H9 (cell line): ENCODE data around the gene APOBEC3A. TPM values are rescaled to one million over a fixed set of nuclear protein-coding genes. Genes with fewer than 3 reads are reported as not detected.

Experiments
- DNase-seq: peaks from one replicate; pipeline ENCODE4 v3.0.0-alpha.2; 2017
- H2AFZ ChIP-seq: one replicate; pipeline ENCODE4 v1.6.1; 2013; ENCODE audit warnings: mild to moderate bottlenecking, low read length, control low read depth, moderate library complexity
- H2AK5ac ChIP-seq: 2 replicates; pipeline ENCODE4 v1.6.1; 2013; ENCODE audit warnings: low read length, control low read depth, mixed read lengths; ENCODE audit not compliant: insufficient read length
- H2BK120ac ChIP-seq: one replicate; pipeline ENCODE4 v1.6.1; 2013; ENCODE audit warnings: low read depth, mild to moderate bottlenecking, low read length, control low read depth, inconsistent platforms; ENCODE audit not compliant: poor library complexity, severe bottlenecking
- H2BK12ac ChIP-seq: 2 replicates; pipeline ENCODE4 v1.6.1; 2013; ENCODE audit warnings: low read length, control low read depth, mixed read lengths, low read depth; ENCODE audit not compliant: insufficient read length
- H2BK15ac ChIP-seq: 2 replicates; pipeline ENCODE4 v1.6.1; 2013; ENCODE audit warnings: low read depth, low read length, control low read depth
- H2BK20ac ChIP-seq: one replicate; pipeline ENCODE4 v1.6.1; 2013; ENCODE audit warnings: low read depth, mild to moderate bottlenecking, low read length, control low read depth, inconsistent platforms; ENCODE audit not compliant: poor library complexity, severe bottlenecking
- H2BK5ac ChIP-seq: 2 replicates; pipeline ENCODE4 v1.6.1; 2013; ENCODE audit warnings: low read length, control low read depth, mixed read lengths; ENCODE audit not compliant: insufficient read length
- H3K14ac ChIP-seq: 2 replicates; pipeline ENCODE4 v1.6.1; 2013; ENCODE audit warnings: low read length, control low read depth; ENCODE audit not compliant: insufficient read depth
- H3K18ac ChIP-seq: 2 replicates; pipeline ENCODE4 v1.6.1; 2013; ENCODE audit warnings: low read depth, mild to moderate bottlenecking, mixed read lengths, low read length, control low read depth; ENCODE audit not compliant: insufficient read length
- H3K23ac ChIP-seq: 2 replicates; pipeline ENCODE4 v1.6.1; 2013; ENCODE audit warnings: low read length, control low read depth, mixed read lengths, low read depth; ENCODE audit not compliant: insufficient read length
- H3K23me2 ChIP-seq: 2 replicates; pipeline ENCODE4 v1.6.1; 2013; ENCODE audit warnings: low read depth, mild to moderate bottlenecking, mixed read lengths, low read length, control low read depth; ENCODE audit not compliant: insufficient read length, poor library complexity, severe bottlenecking
- H3K27ac ChIP-seq: 2 replicates; pipeline ENCODE4 v1.5.1; 2013; ENCODE audit warnings: low read length, control low read depth, mixed read lengths, low read depth; ENCODE audit not compliant: insufficient read length
- H3K27me3 ChIP-seq: 2 replicates; pipeline ENCODE4 v1.6.1; 2013; ENCODE audit warnings: low read length, control low read depth, inconsistent platforms; ENCODE audit not compliant: insufficient read depth
- H3K4ac ChIP-seq: 2 replicates; pipeline ENCODE4 v1.6.1; 2013; ENCODE audit warnings: low read depth, mild to moderate bottlenecking, control low read depth, inconsistent platforms, low read length, moderate library complexity
- H3K4me1 ChIP-seq: 2 replicates; pipeline ENCODE4 v1.6.1; 2013; ENCODE audit warnings: low read length, control low read depth, inconsistent platforms; ENCODE audit not compliant: insufficient read depth
- H3K4me2 ChIP-seq: 2 replicates; pipeline ENCODE4 v1.6.1; 2013; ENCODE audit warnings: low read length, control low read depth, mixed read lengths; ENCODE audit not compliant: insufficient read length, insufficient read depth
- H3K56ac ChIP-seq: 2 replicates; pipeline ENCODE4 v1.6.1; 2013; ENCODE audit warnings: low read depth, mild to moderate bottlenecking, mixed read lengths, low read length, control low read depth; ENCODE audit not compliant: insufficient read length
- H3K79me1 ChIP-seq: 2 replicates; pipeline ENCODE4 v1.6.1; 2013; ENCODE audit warnings: low read depth, mild to moderate bottlenecking, moderate library complexity, low read length, control low read depth, inconsistent platforms; ENCODE audit not compliant: insufficient read depth, poor library complexity, severe bottlenecking
- H3K79me2 ChIP-seq: 2 replicates; pipeline ENCODE4 v1.6.1; 2013; ENCODE audit warnings: low read length, control low read depth, inconsistent platforms; ENCODE audit not compliant: insufficient read depth
- H3K9ac ChIP-seq: 2 replicates; pipeline ENCODE4 v1.6.1; 2013; ENCODE audit warnings: low read length, control low read depth, mixed read lengths; ENCODE audit not compliant: insufficient read length; ENCODE audit errors: extremely low read depth
- H3K9me3 ChIP-seq: one replicate; pipeline ENCODE4 v1.6.1; 2013; ENCODE audit warnings: low read depth, low read length, inconsistent platforms; ENCODE audit not compliant: control insufficient read depth
- H3T11ph ChIP-seq: one replicate; pipeline ENCODE4 v1.6.1; 2013; ENCODE audit warnings: mild to moderate bottlenecking, low read length, control low read depth, inconsistent platforms
- H4K20me1 ChIP-seq: one replicate; pipeline ENCODE4 v1.6.1; 2013; ENCODE audit not compliant: control insufficient read depth, insufficient read length, insufficient read depth
- H4K5ac ChIP-seq: 2 replicates; pipeline ENCODE4 v1.6.1; 2013; ENCODE audit warnings: low read depth, mild to moderate bottlenecking, mixed read lengths, low read length, control low read depth; ENCODE audit not compliant: insufficient read length
- H4K8ac ChIP-seq: replicated peaks from 2 replicates; pipeline ENCODE4 v1.6.1; 2013; ENCODE audit warnings: low read length, control low read depth, mixed read lengths, low read depth; ENCODE audit not compliant: insufficient read length
- H4K91ac ChIP-seq: 2 replicates; pipeline ENCODE4 v1.6.1; 2013; ENCODE audit warnings: low read depth, mild to moderate bottlenecking, moderate library complexity, mixed read lengths, low read length, control low read depth; ENCODE audit not compliant: insufficient read length
- H3K27ac Mint-ChIP-seq, 3 experiments: 2 replicates in 2 of 3; 3 replicates in 1 of 3; pipeline ENCODE4 v1.8.0; 2020 to 2021; ENCODE audit warnings: mixed read lengths in 3 of 3, mild to moderate bottlenecking in 1 of 3, moderate library complexity in 1 of 3
- H3K27me3 Mint-ChIP-seq: 2 replicates; pipeline ENCODE4 v1.8.0; 2021; ENCODE audit warnings: low read depth, mild to moderate bottlenecking, moderate library complexity, mixed read lengths
- H3K36me3 Mint-ChIP-seq, 3 experiments: 2 replicates in 2 of 3; 3 replicates in 1 of 3; pipeline ENCODE4 v1.8.0; 2020 to 2021; ENCODE audit warnings: low read depth in 3 of 3, mixed read lengths in 3 of 3; ENCODE audit not compliant: insufficient read depth in 1 of 3
- H3K4me1 Mint-ChIP-seq, 2 experiments: 2 replicates each; pipeline ENCODE4 v1.8.0; 2020; ENCODE audit warnings: mixed read lengths in 2 of 2
- H3K4me3 Mint-ChIP-seq, 2 experiments: 2 replicates in 1 of 2; 3 replicates in 1 of 2; pipeline ENCODE4 v1.8.0; 2020 to 2021; ENCODE audit warnings: mild to moderate bottlenecking in 2 of 2, mixed read lengths in 2 of 2, moderate library complexity in 1 of 2
- H3K9me3 Mint-ChIP-seq, 2 experiments: 2 replicates in 1 of 2; 3 replicates in 1 of 2; pipeline ENCODE4 v1.8.0; 2020; ENCODE audit warnings: mild to moderate bottlenecking in 2 of 2, mixed read lengths in 2 of 2, moderate library complexity in 1 of 2
- WGBS: extraction: QIAGEN DNeasy Blood & Tissue Kit; methylation state at CpG from one replicate; pipeline ENCODE4 v1.1.7; 2013; ENCODE audit warnings: missing lambda C conversion rate, low lambda C conversion rate, mixed read lengths; ENCODE audit not compliant: insufficient read length; ENCODE audit errors: extremely low coverage; 5-methylcytosine and 5-hydroxymethylcytosine counted together
- total RNA-seq: library from RNA; stranded (reverse); gene quantifications from 2 replicates; pipeline ENCODE4 v1.2.1, GENCODE V29; 2021
- TF ChIP-seq, protein P1 (sequence below): fragments of 200-600 bp; sonication (generic); conservative IDR thresholded peaks from 3 replicates; pipeline ENCODE4 v1.8.0; 2021; ENCODE audit warnings: antibody characterized with exemption, mild to moderate bottlenecking

The APOBEC3A gene
- total RNA-seq, 1 experiment from 2014 or later = not detected

DNA sequence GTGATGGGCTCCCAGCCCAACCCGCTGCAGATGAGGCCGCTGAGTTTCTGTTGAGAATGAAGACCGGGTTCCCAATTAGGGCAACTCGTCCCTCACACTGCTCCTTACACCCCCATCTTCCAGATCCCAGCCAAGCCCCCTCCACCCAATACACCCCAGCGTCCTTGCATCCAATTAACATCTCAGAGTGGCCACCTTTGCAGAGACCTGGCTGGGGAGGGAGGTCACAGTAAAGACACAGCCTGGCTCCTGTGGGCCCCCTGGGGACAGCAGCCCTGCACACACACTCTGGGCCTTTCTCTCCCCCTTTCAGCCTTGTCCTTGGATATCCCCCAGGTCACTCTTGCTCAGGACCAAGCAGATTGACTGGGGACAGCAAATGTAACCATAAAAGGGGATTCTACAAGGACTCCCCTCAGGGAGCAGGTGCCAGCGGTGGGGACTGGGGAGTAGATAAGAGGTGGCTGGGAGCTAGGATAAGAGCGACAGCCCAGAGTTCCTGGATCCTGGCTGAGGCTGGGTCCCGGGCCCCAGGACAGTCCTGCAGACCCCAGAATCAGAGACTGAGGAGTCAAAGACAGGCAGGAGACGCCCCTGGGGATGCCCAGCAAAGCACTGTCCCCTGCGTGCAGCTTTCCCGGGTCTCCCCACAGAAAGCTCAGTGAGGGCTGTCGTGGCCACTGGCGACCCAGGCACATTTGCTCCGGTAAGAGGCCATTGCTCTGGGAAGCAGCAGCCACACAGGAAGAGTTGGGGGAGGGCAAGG is 8.4 kb downstream of the APOBEC3A start:
- H2BK15ac ChIP-seq = no peak overlapping the region
- H3K27ac Mint-ChIP-seq = 0 out of 7 replicates have a peak overlapping the region, but pooled peaks of 1 of the 3 experiments have one; percentile 31

More for the DNA sequence above, 8.4 kb downstream of the APOBEC3A start:
- Mint-ChIP-seq H3K27me3 (peaks cover 11% of the 10 kb centered on the region), H3K9me3 (no peaks in the 10 kb centered on the region; a peak in 2 of 5 replicates), H3K4me3 (no peak overlapping the region), H3K36me3 (no peaks in the 10 kb centered on the region), H3K4me1 (peaks cover 19 to 29% of the 10 kb centered on the region in 2 experiments)
- H3K23ac ChIP-seq = no peak overlapping the region
- WGBS = no CpG with 5 or more reads among the region's 14 CpGs
- no peak overlapping the region for H4K8ac ChIP-seq
- no peak overlapping the region; the same call in 1 of the 2 replicates for H3K14ac ChIP-seq
- no peaks in the 10 kb centered on the region for H3K79me2 ChIP-seq
- no peak overlapping the region for H2AK5ac ChIP-seq
- H3K23me2 ChIP-seq = no peaks in the 10 kb centered on the region
- no peak overlapping the region for H2BK120ac ChIP-seq
- H2AFZ ChIP-seq = no peak overlapping the region
- no peak overlapping the region for H2BK12ac ChIP-seq
- no peaks in the 10 kb centered on the region for H3K27me3 ChIP-seq
- no peaks in the 10 kb centered on the region for H4K20me1 ChIP-seq
- H3K9ac ChIP-seq = no peak overlapping the region
- TF ChIP-seq, protein P1, sequence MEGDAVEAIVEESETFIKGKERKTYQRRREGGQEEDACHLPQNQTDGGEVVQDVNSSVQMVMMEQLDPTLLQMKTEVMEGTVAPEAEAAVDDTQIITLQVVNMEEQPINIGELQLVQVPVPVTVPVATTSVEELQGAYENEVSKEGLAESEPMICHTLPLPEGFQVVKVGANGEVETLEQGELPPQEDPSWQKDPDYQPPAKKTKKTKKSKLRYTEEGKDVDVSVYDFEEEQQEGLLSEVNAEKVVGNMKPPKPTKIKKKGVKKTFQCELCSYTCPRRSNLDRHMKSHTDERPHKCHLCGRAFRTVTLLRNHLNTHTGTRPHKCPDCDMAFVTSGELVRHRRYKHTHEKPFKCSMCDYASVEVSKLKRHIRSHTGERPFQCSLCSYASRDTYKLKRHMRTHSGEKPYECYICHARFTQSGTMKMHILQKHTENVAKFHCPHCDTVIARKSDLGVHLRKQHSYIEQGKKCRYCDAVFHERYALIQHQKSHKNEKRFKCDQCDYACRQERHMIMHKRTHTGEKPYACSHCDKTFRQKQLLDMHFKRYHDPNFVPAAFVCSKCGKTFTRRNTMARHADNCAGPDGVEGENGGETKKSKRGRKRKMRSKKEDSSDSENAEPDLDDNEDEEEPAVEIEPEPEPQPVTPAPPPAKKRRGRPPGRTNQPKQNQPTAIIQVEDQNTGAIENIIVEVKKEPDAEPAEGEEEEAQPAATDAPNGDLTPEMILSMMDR = no peak
- no peak overlapping the region for H3K27ac ChIP-seq
- H3K4me2 ChIP-seq = no peak overlapping the region
- no peak overlapping the region for H4K5ac ChIP-seq
- H4K91ac ChIP-seq = no peak overlapping the region
- no peak overlapping the region for H3T11ph ChIP-seq
- no peak for DNase-seq
- no peaks in the 10 kb centered on the region for H3K79me1 ChIP-seq
- H3K4me1 ChIP-seq = no peaks in the 10 kb centered on the region; the same call in 1 of the 2 replicates
- no peak overlapping the region for H3K18ac ChIP-seq
- no peak overlapping the region for H2BK5ac ChIP-seq
- H2BK20ac ChIP-seq = no peak overlapping the region
- H3K56ac ChIP-seq = no peak overlapping the region
- no peaks in the 10 kb centered on the region for H3K9me3 ChIP-seq
- no peak overlapping the region for H3K4ac ChIP-seq
